GM06990 (cell line): ENCODE data around the gene BMP2.

ENCODE experiments used
- DNase-seq: peaks from one replicate; pipeline ENCODE4 v3.0.0-alpha.2; 2011; ENCODE audit not compliant: insufficient read length; ENCODE audit errors: extremely low read depth
- H3K27me3 ChIP-seq: replicated peaks from 2 replicates; pipeline ENCODE4 v1.6.0; 2011; ENCODE audit warnings: low read length; ENCODE audit not compliant: control insufficient read depth, insufficient read depth
- H3K36me3 ChIP-seq: 2 replicates; pipeline ENCODE4 v1.5.1; 2011; ENCODE audit warnings: low read length; ENCODE audit not compliant: control insufficient read depth, insufficient read depth
- H3K4me3 ChIP-seq: replicated peaks from 2 replicates; pipeline ENCODE4 v1.5.1; 2011; ENCODE audit warnings: low read depth, mild to moderate bottlenecking, control low read depth, low read length
- CTCF ChIP-seq: IDR thresholded peaks from 2 replicates; pipeline ENCODE4 v1.5.1; 2011; ENCODE audit warnings: low read length, control low read depth, mild to moderate bottlenecking, inconsistent platforms; ENCODE audit not compliant: insufficient read depth, poor library complexity, severe bottlenecking

BMP2 gene

GRCh38 chr20:6784210-6784631 is 16.7 kb downstream of the BMP2 start:
- Histone ChIP-seq H3K4me3 (no peak overlapping the region), H3K27me3 (no peaks in the 10 kb centered on the region), H3K36me3 (no peaks in the 10 kb centered on the region)
- DNase-seq, result no peak
- TF ChIP-seq CTCF, result no peak

GRCh38 chr20:6784767-6785166 is 17.3 kb downstream of the BMP2 start:
- no peak for TF ChIP-seq CTCF
- Histone ChIP-seq H3K36me3 (no peaks in the 10 kb centered on the region), H3K27me3 (no peaks in the 10 kb centered on the region), H3K4me3 (no peak overlapping the region)
- DNase-seq, result no peak

GRCh38 chr20:6786548-6786947 is 19.1 kb downstream of the BMP2 start:
- H3K4me3 ChIP-seq, result no peak overlapping the region
- H3K36me3 ChIP-seq, result no peaks in the 10 kb centered on the region
- DNase-seq, result no peak
- TF ChIP-seq CTCF, result no peak
- H3K27me3 ChIP-seq, result no peaks in the 10 kb centered on the region

GRCh38 chr20:6792789-6793188 is 25.3 kb downstream of the BMP2 start:
- Histone ChIP-seq H3K36me3 (no peaks in the 10 kb centered on the region), H3K27me3 (no peaks in the 10 kb centered on the region), H3K4me3 (no peak overlapping the region)
- no peak for TF ChIP-seq CTCF
- no peak for DNase-seq

- Histone ChIP-seq H3K4me3 (no peak overlapping the region), H3K27me3 (no peaks in the 10 kb centered on the region), H3K36me3 (no peaks in the 10 kb centered on the region)
- no peak for TF ChIP-seq CTCF
- no peak for DNase-seq
Measured at GRCh38 chr20:6802227-6802626, 34.7 kb downstream of the BMP2 start.

- no peak overlapping the region for H3K4me3 ChIP-seq
- no peaks in the 10 kb centered on the region for H3K36me3 ChIP-seq
- no peak for TF ChIP-seq CTCF
- no peaks in the 10 kb centered on the region for H3K27me3 ChIP-seq
- DNase-seq, result no peak
Measured at GRCh38 chr20:6806275-6806674, 38.8 kb downstream of the BMP2 start.
